SHP77 treated with DMSO at 0.1 percent for 48 hours (cell line): ENCODE measurements around the gene ZBTB47.

Experiments
- DNase-seq: peaks from one replicate; lab custom pipeline; 2025; lab: John Stamatoyannopoulos, UW

Gene ZBTB47

GRCh38 chr3:42652611-42653302 is 740 bp upstream of the ZBTB47 start:
- DNase-seq = no peak

- no peak for DNase-seq
Observed at GRCh38 chr3:42653303-42653559, 266 bp upstream of the ZBTB47 start.

- DNase-seq = no peak
Observed at GRCh38 chr3:42654331-42655201, 1.1 kb downstream of the ZBTB47 start.

DNA sequence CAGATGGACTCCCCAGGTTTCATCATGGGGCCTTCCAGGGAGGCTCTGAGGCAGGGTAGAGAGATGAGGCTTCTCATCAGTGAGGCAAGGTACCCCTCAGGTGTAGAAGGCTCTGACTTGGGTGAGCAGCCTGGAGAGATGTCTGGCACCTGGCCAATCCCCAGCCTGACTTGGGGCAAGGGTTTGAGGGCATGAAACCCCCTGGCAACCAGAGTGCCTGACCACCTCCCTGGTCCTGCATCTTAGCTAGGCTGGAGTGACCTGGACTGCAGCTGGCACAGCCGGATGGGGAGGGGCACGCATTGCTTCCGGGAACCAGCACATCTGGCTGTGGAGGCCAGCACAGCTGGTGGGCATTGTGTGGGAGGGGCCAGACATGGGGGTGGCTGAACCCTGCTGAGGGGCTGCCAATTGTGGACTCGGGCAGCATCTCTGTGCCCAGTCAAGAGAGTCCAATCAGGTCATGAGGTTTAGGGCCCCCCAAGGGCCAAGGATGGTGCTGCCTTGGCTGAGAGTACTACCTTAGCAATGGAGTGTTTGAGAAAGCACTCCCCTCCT is 1.9 kb downstream of the ZBTB47 start:
- no peak for DNase-seq

DNA sequence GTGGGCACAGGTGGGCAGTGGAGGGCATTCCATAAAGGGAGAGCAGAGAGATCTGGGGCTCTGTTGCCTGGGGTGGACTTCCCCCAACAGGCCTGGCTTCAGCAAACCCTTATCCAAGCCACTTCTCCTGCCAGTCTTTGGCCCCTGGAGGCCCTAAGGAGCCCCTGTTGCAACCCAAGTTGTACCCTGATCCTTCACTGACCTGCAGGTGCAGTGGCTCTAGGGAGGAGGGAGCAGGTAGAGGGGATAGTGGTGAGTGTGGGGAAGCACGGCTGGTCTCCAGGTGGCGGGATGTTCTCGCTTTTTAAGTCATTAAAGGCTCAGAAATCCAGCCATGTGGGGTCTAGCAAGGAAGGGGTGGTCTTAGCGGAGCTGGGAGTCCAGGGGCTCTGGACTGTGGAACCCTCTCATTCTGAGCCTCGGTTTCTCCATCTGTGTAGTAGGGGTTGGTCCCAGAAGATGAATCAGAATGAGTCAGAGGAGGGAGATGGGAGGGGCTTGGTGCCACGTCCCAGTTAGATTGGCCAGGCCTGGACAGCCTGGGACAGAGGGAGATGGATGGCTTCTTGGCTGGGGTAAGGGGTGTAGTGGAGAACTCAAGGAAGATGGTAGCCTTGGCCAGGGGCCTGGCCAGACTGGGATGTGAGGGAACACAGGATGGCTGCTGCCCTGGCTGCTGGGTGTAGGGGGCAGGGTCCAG is 2.6 kb downstream of the ZBTB47 start:
- DNase-seq = no peak

DNA sequence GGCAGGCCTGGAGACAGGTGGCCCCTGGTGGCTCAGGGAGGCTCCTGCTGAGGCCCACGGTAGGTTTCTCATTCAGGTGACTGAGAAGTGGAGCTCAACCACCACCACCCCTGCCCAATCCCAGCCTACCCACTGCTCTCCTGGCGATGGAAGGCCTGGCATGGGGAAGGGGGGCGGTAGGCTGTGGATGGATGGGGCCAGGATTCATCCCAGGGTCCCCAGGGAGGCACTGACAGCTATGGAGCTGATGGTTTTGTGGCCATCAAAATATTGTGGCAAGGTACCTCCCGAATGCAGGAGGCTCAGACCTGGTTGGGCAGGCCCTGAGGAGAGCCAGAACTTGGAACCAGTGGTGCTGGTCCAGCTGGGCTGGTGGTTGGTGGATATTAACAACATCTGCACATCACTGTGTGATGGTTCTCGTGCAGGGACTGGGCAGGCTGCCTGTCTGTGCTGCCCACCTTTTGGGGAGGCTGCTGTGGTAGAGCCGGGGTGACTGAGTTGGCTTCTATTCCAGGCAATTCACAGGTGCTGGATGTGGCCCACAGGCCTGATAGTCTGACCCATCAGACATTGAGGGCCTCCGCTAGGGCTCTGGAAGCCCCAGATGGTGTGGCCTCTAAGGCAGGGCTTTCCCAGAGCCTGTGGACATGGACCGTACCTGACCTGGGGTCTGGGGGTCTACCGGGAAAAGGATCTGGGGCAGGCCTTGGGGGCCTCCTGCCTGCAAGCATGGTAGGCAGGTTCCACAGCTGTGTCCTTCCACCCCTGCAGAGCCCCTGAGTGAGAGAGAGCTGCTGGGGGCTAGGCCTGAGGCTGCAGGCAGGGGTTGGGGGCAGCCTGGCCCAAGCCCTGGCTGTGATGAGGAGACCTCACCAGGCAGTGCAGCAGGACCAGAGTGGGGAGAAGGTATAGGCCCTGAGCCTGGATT is 3.4 kb downstream of the ZBTB47 start:
- no peak for DNase-seq

DNA sequence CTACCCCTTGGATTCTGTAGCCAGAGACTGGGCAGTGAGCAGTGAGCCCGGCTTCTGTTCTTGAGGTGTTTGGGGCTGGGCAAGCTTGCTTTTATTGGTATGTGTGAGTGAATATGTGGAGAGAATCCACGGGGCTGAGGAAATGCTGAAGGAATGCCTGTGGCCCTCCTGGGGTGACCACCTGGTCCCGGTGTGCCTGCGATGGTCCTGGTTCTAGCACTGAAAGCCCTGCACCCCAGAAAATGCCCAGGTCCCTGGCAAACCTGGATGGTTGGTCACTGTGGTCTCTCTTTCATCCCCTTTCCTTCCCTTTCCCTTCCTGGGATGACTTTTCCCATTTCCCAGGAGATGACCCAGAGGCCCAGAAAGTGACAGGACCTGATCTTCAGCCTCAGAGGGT is 4.2 kb downstream of the ZBTB47 start:
- DNase-seq = no peak

DNA sequence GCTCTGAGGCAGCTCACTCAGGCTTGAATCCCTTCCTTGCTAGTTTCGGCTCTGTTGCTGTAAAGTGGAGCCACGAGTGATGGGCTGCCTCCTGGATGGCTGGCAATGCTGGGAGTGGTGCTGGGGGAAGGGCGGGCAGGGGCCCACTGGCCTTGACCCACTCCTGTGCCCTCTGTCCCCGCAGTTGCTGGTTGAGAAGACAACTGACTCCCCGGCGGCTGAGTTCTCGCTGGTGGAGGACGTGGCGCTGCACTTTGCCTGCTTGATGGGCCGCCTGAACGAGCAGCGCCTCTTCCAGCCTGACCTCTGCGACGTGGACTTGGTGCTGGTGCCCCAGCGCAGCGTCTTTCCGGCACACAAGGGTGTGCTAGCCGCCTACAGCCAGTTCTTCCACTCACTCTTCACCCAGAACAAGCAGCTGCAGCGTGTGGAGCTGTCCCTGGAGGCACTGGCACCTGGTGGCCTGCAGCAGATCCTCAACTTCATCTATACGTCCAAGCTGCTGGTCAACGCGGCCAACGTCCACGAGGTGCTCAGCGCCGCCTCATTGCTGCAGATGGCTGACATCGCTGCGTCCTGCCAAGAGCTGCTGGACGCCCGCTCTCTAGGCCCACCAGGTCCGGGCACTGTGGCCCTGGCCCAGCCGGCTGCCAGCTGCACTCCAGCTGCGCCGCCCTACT is 4.7 kb downstream of the ZBTB47 start:
- no peak for DNase-seq

DNA sequence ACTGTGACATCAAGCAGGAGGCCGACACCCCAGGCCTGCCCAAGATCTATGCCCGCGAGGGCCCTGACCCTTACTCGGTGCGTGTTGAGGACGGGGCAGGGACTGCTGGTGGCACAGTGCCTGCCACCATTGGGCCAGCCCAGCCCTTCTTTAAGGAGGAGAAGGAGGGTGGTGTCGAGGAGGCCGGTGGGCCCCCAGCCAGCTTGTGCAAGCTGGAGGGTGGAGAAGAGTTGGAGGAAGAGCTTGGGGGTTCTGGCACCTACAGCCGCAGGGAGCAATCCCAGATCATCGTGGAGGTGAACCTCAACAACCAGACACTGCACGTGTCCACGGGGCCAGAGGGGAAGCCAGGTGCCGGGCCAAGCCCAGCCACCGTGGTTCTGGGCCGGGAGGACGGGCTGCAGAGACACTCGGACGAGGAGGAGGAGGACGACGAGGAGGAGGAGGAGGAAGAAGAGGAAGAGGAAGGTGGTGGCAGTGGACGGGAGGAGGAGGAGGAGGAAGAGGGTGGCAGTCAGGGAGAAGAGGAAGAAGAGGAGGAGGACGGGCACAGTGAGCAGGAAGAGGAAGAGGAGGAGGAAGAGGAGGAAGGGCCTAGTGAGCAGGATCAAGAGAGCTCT is 5.4 kb downstream of the ZBTB47 start:
- DNase-seq = no peak

DNA sequence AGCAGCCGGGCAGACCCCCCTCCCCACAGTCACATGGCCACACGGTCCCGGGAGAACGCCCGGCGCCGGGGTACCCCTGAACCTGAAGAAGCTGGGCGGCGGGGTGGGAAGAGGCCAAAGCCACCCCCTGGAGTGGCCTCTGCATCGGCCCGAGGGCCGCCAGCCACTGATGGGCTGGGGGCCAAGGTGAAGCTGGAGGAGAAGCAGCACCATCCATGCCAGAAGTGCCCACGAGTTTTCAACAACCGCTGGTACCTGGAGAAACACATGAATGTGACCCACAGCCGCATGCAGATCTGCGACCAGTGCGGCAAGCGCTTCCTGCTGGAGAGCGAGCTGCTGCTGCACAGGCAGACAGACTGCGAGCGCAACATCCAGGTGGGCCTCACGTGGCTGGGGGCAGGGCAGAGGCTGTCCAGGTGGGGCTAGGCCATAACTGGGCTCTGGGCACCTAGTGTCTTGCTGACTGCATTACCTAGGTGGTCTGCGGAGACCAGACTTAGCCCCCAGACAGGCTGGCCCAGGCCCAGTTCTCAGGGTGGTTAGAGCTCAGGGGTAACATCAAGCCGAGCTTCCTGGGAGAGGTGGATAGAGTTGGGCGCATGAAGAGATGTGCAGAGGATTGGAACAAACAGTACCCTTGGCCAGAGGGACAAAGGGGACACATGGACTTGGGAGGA is 6.1 kb downstream of the ZBTB47 start:
- no peak for DNase-seq

- DNase-seq = no peak
Observed at GRCh38 chr3:42660131-42660715, 6.7 kb downstream of the ZBTB47 start.

DNA sequence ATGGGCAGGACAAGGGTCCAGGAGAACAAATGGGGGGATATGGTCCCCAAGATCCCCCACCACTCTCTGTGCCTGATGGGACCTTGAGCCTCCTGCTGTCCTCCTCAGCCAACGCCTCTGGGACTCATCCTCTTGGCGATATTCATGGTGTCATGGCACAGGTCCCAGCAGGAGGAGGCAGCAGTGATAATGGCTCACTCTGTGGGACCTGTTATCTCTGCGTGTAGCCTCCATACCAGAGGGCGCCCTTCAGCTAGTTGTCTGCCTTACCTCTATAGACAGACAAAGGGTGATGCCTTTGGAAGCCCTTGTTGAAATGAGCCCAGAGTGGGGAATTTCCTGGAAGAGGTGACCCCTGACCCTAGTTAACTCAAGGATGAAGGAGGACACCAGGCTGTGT is 7.4 kb downstream of the ZBTB47 start:
- no peak for DNase-seq

DNA sequence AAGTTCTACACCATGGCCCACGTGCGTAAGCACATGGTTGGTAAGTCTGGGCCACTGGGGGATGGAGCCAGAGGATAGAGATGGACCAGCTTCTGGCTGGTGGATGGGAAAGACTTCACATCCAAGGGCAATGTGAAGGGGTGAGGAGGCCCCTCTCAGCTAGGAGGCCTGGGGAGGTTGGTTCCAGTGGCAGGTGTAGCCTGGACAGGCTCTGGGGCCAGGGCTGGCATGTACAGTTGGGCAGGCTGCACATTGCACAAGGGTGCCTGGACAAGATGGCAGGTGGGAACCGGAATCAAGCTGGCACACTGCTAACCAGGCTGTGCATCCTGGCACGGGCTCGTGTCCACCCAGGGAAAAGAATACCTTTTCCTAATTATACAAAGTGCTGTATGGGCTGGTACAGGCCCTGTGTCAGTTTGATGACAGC is 8.1 kb downstream of the ZBTB47 start:
- DNase-seq = no peak

DNA sequence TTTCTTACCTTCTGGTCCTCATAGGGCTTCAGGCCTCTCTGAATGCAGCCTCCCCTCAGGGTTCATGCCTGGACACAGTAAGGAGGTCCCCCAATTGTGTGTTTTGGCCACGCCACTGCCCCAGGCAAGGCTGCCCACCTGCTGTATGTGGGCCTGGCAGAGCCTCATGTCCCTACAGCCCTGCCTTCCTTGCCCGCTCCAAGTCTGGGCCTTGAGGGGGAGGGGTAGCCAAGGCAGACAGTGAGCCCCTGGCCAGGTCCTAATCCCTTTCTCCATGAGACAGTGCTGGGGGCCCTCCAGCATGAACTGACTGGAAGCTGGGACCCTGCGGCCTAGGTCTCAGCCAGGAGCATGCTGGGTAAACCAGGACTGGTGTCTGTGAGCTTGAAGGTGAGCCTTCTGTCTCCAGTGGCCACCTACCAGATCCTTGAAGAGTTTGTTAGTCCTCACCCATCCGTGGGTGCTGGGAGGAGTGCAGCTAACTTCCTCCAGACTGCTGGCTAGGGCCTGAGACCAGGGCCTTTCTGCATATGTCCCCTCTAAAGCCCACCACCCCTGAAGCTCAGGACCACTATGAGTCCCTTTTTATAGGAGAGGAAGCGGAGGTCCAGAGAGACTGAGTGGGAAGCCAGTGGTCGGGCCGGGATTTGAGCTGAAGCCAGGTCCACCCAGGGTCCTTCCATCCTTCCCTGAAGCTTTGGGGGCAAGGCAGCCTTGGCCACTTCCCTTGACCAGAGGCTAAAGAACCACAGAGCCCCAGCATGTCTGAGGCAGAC is 8.7 kb downstream of the ZBTB47 start:
- no peak for DNase-seq

DNA sequence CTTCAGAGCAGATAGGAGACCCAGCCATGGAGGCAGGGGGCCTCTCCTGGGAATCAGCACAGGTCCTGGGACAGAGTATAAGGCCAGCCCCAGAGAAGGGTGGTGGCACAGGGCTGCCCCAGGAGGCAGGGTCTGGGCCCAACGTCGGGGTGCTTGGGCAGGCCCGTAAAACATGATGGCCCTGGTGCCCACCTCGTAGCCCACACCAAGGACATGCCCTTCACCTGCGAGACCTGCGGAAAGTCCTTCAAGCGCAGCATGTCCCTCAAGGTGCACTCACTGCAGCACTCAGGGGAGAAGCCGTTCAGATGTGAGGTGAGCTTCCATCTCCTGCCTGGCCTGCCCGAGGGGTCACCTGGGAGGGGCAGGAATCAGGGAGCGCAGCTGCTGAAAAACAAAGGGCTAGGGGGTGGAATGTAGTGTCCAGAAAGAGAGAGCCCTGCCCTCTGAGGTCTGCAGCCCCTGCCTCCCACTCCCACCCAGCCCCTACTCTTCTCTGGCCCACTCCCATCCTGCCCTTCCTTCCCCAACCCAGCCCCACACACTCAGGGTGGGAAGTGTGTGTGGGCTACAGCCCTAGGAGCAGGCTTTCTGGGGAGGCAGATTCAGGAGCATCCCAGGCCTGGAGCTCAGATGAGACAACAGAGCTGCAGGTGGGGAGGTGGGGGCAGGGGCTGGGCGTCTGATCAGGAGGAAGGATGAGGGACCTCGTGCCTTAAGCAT is 9.5 kb downstream of the ZBTB47 start:
- no peak for DNase-seq

DNA sequence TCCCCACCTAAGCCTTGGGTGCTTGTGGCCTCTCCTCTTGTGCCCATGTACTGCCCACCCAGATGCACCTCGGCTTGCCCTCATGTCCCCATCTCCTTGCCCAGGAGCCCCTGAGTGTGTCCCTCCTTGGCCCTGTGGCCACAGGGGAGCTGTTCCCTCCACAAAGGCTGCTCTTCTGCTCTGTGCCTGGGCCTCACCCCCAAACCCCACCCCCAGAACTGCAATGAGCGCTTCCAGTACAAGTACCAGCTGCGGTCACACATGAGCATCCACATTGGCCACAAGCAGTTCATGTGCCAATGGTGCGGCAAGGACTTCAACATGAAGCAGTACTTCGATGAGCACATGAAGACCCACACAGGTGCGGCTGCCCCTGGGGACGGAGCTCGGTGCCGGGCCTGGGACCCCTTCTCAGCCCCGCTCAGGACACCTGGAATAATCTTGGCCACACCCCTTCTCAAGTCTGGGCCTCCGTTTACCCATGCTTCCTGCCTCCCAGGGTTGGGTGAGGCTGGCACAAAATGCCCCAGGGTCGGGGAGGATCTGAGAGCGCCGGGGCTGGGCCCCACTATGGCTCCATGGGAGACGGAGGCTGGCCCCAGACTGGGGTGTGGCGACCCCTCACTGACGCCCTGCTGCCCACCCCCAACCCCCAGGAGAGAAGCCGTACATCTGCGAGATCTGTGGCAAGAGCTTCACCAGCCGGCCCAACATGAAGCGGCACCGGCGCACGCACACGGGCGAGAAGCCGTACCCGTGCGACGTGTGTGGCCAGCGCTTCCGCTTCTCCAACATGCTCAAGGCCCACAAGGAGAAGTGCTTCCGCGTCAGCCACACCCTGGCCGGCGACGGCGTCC is 10.3 kb downstream of the ZBTB47 start:
- no peak for DNase-seq

GRCh38 chr3:42664438-42664803 is 10.9 kb downstream of the ZBTB47 start:
- DNase-seq = no peak
